Measurements from ENCODE around the gene SYNPO2. TPM values are rescaled to one million over a fixed set of nuclear protein-coding genes. Genes with fewer than 3 reads are reported as not detected.

The SYNPO2 gene
- total and polyA plus RNA-seq, 2 donors (not counting 1 experiment from before 2014, with no cell fraction given): 0.03 to 0.20 TPM

GRCh38 chr4:118846979-118847378 is 41.7 kb upstream of the SYNPO2 start:
- no peaks in the 10 kb centered on the region for H3K9me3 Mint-ChIP-seq (ENCODE audit: insufficient read depth)
- Histone ChIP-seq H3K4me1 (ENCODE audit: control insufficient read depth in 2 of 2, insufficient read depth in 2 of 2, low read length in 2 of 2) (peaks cover 13 to 14% of the 10 kb centered on the region in 2 donors), H3K9ac (ENCODE audit: low read length) (no peak overlapping the region), H3K27me3 (replicated peaks in 1 of 4; ENCODE audit: control extremely low read depth in 1 of 4, control insufficient read depth in 3 of 4, insufficient read depth in 4 of 4, low read length in 3 of 4) (peaks cover 0 to 2% (median 0%) of the 10 kb centered on the region in 4 experiments), H2AFZ (ENCODE audit: insufficient read depth, low read depth, low read length, poor library complexity, severe bottlenecking) (no peak overlapping the region), H4K20me1 (ENCODE audit: control insufficient read depth, insufficient read depth, low read length, poor library complexity, severe bottlenecking) (no peaks in the 10 kb centered on the region), H3K27ac (ENCODE audit: low read length in 2 of 2) (no peak overlapping the region), H3K4me2 (replicated peaks; ENCODE audit: low read depth, low read length, poor library complexity, severe bottlenecking) (no peak overlapping the region), H3K36me3 (replicated peaks in 1 of 2; ENCODE audit: control extremely low read depth in 1 of 2, control insufficient read depth in 1 of 2, extremely low read depth in 1 of 2, insufficient read depth in 2 of 2, low read length in 1 of 2) (no peaks in the 10 kb centered on the region), H3K4me3 (ENCODE audit: control extremely low read depth in 1 of 5, extremely low read depth in 1 of 5, insufficient read depth in 1 of 5, low read depth in 2 of 5, low read length in 4 of 5) (no peak overlapping the region), H3K9me3 (ENCODE audit: control extremely low read depth in 1 of 3, control insufficient read depth in 2 of 3, insufficient read depth in 1 of 3, low read length in 2 of 3) (peaks cover 0 to 1% (median 0%) of the 10 kb centered on the region in 3 donors), H3K79me2 (ENCODE audit: control insufficient read depth, insufficient read depth, low read length) (no peaks in the 10 kb centered on the region)
- CTCF ChIA-PET: interaction anchor here (0.6 kb wide), 1 partner anchor 72 kb away, joined by 3 read pairs; no protein-coding TSS in a partner anchor
- TF ChIP-seq CTCF (IDR thresholded peaks at IDR 0.05) (no peak), EZH2 (IDR thresholded peaks at IDR 0.05; ENCODE audit: borderline replicate concordance, insufficient read depth, low read depth, low read length, poor library complexity, severe bottlenecking) (no peak)
- H3K27ac Mint-ChIP-seq: no peak overlapping the region
- intact Hi-C loops (cut with micrococcal nuclease): no loop called here
- H3K27me3 Mint-ChIP-seq: peaks cover 3% of the 10 kb centered on the region
- no CpG with 5 or more reads among the region's 1 CpG for WGBS (ENCODE audit: insufficient coverage)
- H3K4me3 Mint-ChIP-seq: no peak overlapping the region
- POLR2A ChIA-PET: no interaction called here
- no peak for ATAC-seq (ENCODE audit: low read depth)
- DNase-seq: no peak
- H3K4me1 Mint-ChIP-seq: peaks cover 14% of the 10 kb centered on the region

GRCh38 chr4:118848242-118848641 is 40.4 kb upstream of the SYNPO2 start:
- no peak overlapping the region for H3K4me2 ChIP-seq (replicated peaks; ENCODE audit: low read depth, low read length, poor library complexity, severe bottlenecking)
- no peaks in the 10 kb centered on the region for H4K20me1 ChIP-seq (ENCODE audit: control insufficient read depth, insufficient read depth, low read length, poor library complexity, severe bottlenecking)
- ChIA-PET POLR2A (no interaction called here), CTCF (interaction anchor here (1.3 kb wide), 1 partner anchor 86 kb away, joined by 4 read pairs; no protein-coding TSS in a partner anchor)
- ATAC-seq (ENCODE audit: low read depth) (no peak), DNase-seq (no peak)
- H3K36me3 ChIP-seq (replicated peaks in 1 of 2; ENCODE audit: control extremely low read depth in 1 of 2, control insufficient read depth in 1 of 2, extremely low read depth in 1 of 2, insufficient read depth in 2 of 2, low read length in 1 of 2): no peaks in the 10 kb centered on the region
- no peak overlapping the region for H2AFZ ChIP-seq (ENCODE audit: insufficient read depth, low read depth, low read length, poor library complexity, severe bottlenecking)
- no peaks in the 10 kb centered on the region for H3K79me2 ChIP-seq (ENCODE audit: control insufficient read depth, insufficient read depth, low read length)
- H3K4me3 Mint-ChIP-seq: no peak overlapping the region
- peaks cover 3% of the 10 kb centered on the region for H3K27me3 Mint-ChIP-seq
- H3K4me1 ChIP-seq (ENCODE audit: control insufficient read depth in 2 of 2, insufficient read depth in 2 of 2, low read length in 2 of 2): peaks cover 13 to 14% of the 10 kb centered on the region in 2 donors
- H3K9ac ChIP-seq (ENCODE audit: low read length): no peak overlapping the region
- peaks cover 20% of the 10 kb centered on the region for H3K4me1 Mint-ChIP-seq
- H3K27ac ChIP-seq (ENCODE audit: low read length in 2 of 2): no peak overlapping the region
- WGBS (ENCODE audit: insufficient coverage): 99% methylated on average over 7 of the region's 7 CpGs
- H3K9me3 Mint-ChIP-seq (ENCODE audit: insufficient read depth): no peaks in the 10 kb centered on the region
- no peak overlapping the region for H3K4me3 ChIP-seq (ENCODE audit: control extremely low read depth in 1 of 5, extremely low read depth in 1 of 5, insufficient read depth in 1 of 5, low read depth in 2 of 5, low read length in 4 of 5)
- intact Hi-C loops (cut with micrococcal nuclease): no loop called here
- H3K9me3 ChIP-seq (ENCODE audit: control extremely low read depth in 1 of 3, control insufficient read depth in 2 of 3, insufficient read depth in 1 of 3, low read length in 2 of 3): peaks cover 0 to 1% (median 0%) of the 10 kb centered on the region in 3 donors
- no peak overlapping the region for H3K27ac Mint-ChIP-seq
- peaks cover 0 to 2% (median 0%) of the 10 kb centered on the region in 4 experiments for H3K27me3 ChIP-seq (replicated peaks in 1 of 4; ENCODE audit: control extremely low read depth in 1 of 4, control insufficient read depth in 3 of 4, insufficient read depth in 4 of 4, low read length in 3 of 4)
- no peak for TF ChIP-seq EZH2 (IDR thresholded peaks at IDR 0.05; ENCODE audit: borderline replicate concordance, insufficient read depth, low read depth, low read length, poor library complexity, severe bottlenecking)
- TF ChIP-seq CTCF (IDR thresholded peaks at IDR 0.05): no peak

All from B cell (primary cell).